GM12865 (cell line): ENCODE results near the gene ACOT13.
"Not testable (repeated sequence)": the region's sequence is repeated elsewhere in the genome, so short reads cannot be mapped to it uniquely, and the experiment has no call there.

Experiments
- DNase-seq: peaks from one replicate; pipeline ENCODE4 v3.0.0; 2010; ENCODE audit warnings: low read depth
- H3K4me3 ChIP-seq: 2 replicates; pipeline ENCODE4 v1.5.1; 2011; ENCODE audit warnings: mild to moderate bottlenecking, low read depth, low read length, control low read depth
- CTCF ChIP-seq: IDR thresholded peaks from 2 replicates; pipeline ENCODE4 v1.5.1; 2011; ENCODE audit warnings: low read length, control low read depth, low read depth, inconsistent platforms; ENCODE audit not compliant: insufficient read depth; ENCODE audit errors: missing control alignments

The ACOT13 gene

GRCh38 chr6:24648276-24648675, 18.6 kb upstream of the ACOT13 start:
- no peak for TF ChIP-seq CTCF
- DNase-seq, result no peak
- no peak overlapping the region for H3K4me3 ChIP-seq

GRCh38 chr6:24649691-24650090, 17.2 kb upstream of the ACOT13 start:
- TF ChIP-seq CTCF, result no peak
- no peak overlapping the region for H3K4me3 ChIP-seq
- DNase-seq, result no peak

GRCh38 chr6:24650365-24650764, 16.5 kb upstream of the ACOT13 start:
- DNase-seq, result no peak
- no peak overlapping the region for H3K4me3 ChIP-seq
- TF ChIP-seq CTCF, result no peak

GRCh38 chr6:24655215-24655614, 11.7 kb upstream of the ACOT13 start:
- DNase-seq, result no peak
- H3K4me3 ChIP-seq, result no peak overlapping the region
- no peak for TF ChIP-seq CTCF

GRCh38 chr6:24658573-24659560, 8.0 kb upstream of the ACOT13 start:
- no peak overlapping the region for H3K4me3 ChIP-seq
- no peak for TF ChIP-seq CTCF
- DNase-seq, result no peak

GRCh38 chr6:24659561-24659960, 7.3 kb upstream of the ACOT13 start:
- no peak for TF ChIP-seq CTCF
- DNase-seq, result no peak
- no peak overlapping the region for H3K4me3 ChIP-seq

- TF ChIP-seq CTCF, result no peak
- no peak overlapping the region for H3K4me3 ChIP-seq
- DNase-seq, result no peak
Measured at GRCh38 chr6:24660105-24660504, 6.8 kb upstream of the ACOT13 start.

- DNase-seq, result not testable (repeated sequence)
Measured at GRCh38 chr6:24661759-24662158, 5.1 kb upstream of the ACOT13 start.

More at GRCh38 chr6:24661759-24662158, 5.1 kb upstream of the ACOT13 start:
- H3K4me3 ChIP-seq, result not testable (repeated sequence)
